RPMI8226 (cell line): ENCODE data around the gene WNT3.
"Not testable (repeated sequence)": the region's sequence is repeated elsewhere in the genome, so short reads cannot be mapped to it uniquely, and the experiment has no call there.

ENCODE experiments used
- DNase-seq: peaks from one replicate; pipeline ENCODE4 v3.0.0-alpha.2; 2015

WNT3 gene

GRCh38 chr17:46812624-46813318 is 5.7 kb downstream of the WNT3 start:
- no peak for DNase-seq

DNA sequence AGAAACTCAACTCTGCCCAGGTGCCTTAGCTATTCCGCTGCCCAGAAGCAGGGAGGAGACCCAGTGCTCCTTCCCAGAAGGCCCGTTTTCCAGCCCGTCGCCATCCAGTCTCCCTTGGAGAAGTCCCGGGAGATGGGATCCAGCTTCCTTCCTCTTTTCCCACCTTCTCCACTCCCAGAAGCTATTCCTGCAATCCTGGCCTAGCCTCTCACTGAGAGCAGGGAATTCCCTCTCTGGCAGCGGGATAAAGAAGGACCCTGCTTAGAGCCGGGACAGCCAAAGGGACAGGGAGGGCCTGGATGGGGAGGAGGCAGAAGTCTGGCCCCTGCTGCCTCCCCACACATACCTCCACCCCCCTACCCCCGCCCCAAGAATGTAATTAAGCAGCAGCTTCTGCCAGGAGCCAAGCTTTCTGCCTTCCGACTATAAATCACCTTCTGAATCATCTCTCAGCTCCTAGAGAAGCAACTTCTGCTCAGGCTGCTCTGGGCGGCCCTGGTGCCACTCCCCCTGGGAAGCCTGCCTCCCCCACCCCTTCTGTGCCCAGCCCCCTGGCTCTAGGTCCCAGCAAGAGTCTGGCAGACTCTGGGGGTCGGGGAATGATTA is 6.4 kb downstream of the WNT3 start:
- DNase-seq, result no peak

GRCh38 chr17:46810837-46811236 is 7.7 kb downstream of the WNT3 start:
- DNase-seq, result no peak

- DNase-seq, result no peak
These were observed 9.4 kb downstream of the WNT3 start for GRCh38 chr17:46809110-46809571.

GRCh38 chr17:46805771-46806170 is 12.7 kb downstream of the WNT3 start:
- DNase-seq, result no peak

- no peak for DNase-seq
These were observed 14.9 kb downstream of the WNT3 start for GRCh38 chr17:46803544-46803943.

- no peak for DNase-seq
These were observed 15.7 kb downstream of the WNT3 start for GRCh38 chr17:46802800-46803199.

- DNase-seq, result no peak
These were observed 17.9 kb downstream of the WNT3 start for GRCh38 chr17:46800573-46800972.

GRCh38 chr17:46796956-46797530 is 21.4 kb downstream of the WNT3 start:
- no peak for DNase-seq

GRCh38 chr17:46796524-46796923 is 22.0 kb downstream of the WNT3 start:
- no peak for DNase-seq

DNA sequence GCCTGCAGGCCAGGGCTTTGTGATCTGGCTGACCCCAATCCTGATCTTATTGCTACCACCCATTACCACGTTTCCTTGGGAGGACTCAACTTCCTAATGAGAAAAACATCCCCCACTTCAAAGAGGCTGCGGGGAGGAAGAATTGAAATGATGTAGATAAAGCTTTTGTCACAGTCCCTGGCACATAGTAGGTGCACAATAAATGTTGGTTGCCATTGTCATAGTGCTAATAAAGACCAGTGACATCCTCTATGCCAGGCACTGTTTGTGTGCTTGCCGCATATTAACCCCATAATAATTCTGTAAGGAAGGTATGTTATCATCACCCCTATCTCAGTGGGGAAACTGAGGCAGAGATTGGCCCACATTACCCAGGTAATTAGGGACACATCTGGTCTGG is 22.4 kb downstream of the WNT3 start:
- DNase-seq, result no peak

DNA sequence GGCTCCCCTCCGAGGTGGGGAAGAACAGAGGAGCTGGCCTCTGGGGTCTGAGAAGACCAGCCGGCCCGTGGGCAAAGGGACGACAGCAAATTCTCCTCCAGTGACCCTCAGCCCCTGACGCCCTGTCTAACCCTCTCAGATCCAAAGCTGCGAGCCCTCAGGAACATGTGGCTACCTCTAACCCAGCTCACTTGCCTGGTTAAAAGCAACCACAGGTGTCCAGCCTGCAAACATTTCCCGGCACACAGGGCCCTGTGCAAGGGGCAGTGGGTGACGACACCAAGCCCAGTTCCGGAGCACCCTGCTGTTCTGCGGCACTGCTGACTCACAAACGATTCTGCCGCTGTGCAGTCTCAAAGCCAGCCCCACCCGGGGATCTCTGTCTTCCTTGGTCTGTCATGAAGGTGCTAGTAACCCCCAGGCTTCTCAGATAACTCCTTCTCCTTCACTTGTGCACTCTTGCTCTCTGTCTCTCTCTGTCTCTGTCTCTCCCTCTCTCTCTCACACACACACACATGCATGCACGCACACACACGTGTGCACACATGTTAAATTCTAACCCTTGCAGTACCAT is 23.0 kb downstream of the WNT3 start:
- DNase-seq, result no peak

GRCh38 chr17:46794318-46794717 is 24.2 kb downstream of the WNT3 start:
- DNase-seq, result no peak

- DNase-seq, result no peak
These were observed 25.0 kb downstream of the WNT3 start for GRCh38 chr17:46793541-46793940.

- DNase-seq, result not testable (repeated sequence)
These were observed 25.5 kb downstream of the WNT3 start for GRCh38 chr17:46793023-46793422.

- DNase-seq, result no peak
These were observed 26.4 kb downstream of the WNT3 start for GRCh38 chr17:46792071-46792470.

DNA sequence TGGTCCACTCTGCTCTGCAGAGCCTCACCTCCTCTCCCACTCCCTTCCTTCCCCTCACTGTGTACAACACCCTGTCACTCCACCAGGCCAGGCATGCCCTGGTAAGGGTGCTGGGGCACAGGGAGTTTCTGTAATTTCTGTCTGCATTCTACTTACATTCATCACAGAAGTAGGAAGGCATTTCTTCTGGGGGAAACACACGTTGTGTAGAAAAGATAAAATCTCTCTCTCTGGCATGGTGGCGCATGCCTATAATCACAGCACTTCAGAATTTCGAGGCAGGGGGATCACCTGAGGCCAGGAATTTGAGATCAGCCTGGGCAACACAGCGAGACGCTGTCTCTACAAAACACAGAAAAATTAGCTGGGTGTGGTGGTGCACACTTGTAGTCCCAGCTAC is 27.0 kb downstream of the WNT3 start:
- DNase-seq, result no peak

DNA sequence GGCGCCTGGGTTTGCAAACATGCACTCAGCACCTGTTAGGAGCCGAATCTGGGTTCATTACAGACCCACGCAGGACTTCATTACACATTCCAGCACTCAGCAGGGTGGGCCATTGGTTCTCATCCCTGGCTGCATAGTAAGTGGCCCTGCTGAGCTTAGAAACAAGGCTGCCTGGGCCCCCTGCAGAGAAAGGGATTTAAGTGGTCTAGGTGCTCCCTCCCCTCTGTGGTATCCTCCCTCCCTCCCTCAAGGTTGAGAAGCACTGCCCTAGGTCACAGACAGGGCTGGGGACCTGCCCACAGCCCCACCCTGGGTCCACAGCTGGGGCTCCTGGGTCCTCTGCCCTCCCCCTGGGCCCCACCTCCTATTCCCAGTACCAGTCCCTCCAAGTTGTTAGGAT is 28.3 kb downstream of the WNT3 start:
- DNase-seq, result no peak

DNA sequence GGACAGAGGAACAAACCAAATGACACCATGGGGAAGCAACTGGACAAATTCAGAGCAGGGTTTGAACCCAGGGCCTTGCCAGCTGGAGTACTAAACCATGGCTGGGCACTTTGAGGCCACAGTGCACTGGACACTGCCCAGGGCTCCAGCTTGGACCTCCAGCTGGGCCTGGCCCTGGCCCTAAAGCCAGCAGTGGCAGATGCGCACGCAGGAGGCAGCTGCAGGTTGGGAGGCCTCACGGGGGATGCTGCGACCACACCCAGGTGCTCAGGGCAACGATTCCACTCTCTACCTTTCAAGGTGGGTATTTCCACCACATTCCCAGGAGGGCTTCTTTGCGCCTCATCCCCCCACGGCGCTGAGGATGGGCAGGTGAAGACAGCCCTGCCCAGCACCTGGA is 28.9 kb downstream of the WNT3 start:
- DNase-seq, result no peak

GRCh38 chr17:46788796-46789195 is 29.7 kb downstream of the WNT3 start:
- no peak for DNase-seq

DNA sequence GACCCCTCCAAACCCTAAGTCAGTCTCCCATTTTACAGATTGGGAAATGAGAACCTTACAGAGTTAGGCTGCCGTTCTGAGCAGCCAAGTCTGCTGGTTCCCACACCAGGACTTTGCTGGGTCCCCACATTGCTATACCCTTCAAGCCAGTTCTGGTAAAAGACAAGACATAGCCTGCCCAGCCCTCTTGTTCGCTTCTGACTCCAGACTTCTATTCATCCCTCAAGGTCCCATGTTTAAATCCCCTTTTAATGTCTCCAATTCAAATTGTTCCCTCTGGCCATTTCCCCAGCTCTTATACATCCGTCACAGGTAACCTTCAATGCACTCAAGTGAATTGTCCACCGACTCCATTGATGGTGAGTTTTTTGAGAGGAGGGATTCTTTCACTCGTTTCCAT is 30.2 kb downstream of the WNT3 start:
- DNase-seq, result no peak

- DNase-seq, result no peak
These were observed 31.0 kb downstream of the WNT3 start for GRCh38 chr17:46787478-46787877.

GRCh38 chr17:46785696-46786095 is 32.8 kb downstream of the WNT3 start:
- DNase-seq, result no peak

GRCh38 chr17:46783031-46783593 is 35.4 kb downstream of the WNT3 start:
- DNase-seq, result no peak
